NCI-H2029 treated with DMSO at 0.1 percent for 48 hours (cell line): ENCODE data around the gene IFITM1.
"Not testable (repeated sequence)": the region's sequence is repeated elsewhere in the genome, so short reads cannot be mapped to it uniquely, and the experiment has no call there.

Experiments
- DNase-seq: peaks from one replicate; lab custom pipeline; 2025; lab: John Stamatoyannopoulos, UW

IFITM1 gene

DNA sequence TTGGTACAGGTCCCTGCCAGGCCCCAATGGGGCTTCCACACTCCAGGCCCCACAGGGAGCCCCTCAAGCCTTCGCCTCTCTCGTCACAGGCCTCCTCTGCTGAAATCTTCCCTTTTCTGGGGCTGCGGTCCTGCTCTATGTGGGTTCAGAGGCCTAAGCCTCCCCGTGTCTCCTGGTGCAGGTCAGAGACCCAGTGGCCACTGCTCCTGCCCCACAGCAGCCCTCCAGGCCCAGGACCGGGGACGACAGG, 12.7 kb downstream of the IFITM1 start:
- DNase-seq, result no peak

DNA sequence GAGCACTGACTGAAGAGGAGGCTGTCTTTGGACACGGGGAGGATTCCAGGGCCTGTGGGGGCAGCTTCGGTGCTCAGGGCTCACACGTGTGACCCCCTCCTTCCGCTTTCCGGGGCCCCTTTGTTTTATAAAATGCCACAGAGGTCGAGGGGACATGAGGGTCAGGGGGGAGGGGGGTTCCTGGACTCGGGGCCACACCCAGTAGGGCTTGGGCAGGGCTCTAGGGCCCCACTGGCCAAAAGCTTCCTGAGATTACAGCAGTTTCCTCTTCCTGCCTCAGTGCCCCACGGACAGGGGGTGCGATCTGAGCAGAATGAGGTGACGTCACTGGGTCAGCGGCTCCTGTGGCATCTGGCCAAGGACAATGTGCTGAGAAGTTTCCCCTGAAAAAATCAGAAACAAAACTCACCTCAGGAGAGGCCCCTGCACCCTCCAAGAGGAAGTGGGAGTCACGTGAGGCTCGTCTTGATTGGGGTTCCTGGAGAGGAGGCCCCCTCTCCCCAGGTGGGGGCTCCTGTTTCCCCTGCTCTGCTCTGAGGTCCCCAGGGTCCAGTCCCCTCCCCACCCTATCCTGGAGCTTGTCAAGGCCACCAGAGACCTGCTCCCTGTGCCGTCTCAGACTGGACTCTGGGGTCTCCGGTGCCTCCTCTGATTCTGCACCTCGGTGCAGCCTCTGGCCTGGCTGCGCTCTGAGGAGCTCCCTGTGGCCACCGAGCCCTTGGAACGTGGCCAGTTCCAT, 13.2 kb downstream of the IFITM1 start:
- DNase-seq, result no peak

DNA sequence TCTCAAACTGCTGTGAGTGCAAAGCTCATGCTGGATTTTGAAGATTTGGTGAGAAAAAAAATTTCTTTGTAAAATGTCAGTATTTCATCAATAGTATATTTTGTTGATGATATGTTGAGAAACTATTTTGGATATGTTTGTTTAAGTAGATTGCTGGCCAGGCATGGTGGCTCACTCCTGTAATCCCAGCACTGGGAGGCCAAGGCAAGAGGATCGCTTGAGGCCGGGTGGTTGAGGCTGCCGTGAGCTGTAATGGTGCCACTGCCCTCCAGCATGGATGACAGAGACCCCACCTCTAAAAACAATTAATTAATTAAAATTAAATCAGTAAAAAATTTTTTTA, 13.7 kb downstream of the IFITM1 start:
- no peak for DNase-seq

DNA sequence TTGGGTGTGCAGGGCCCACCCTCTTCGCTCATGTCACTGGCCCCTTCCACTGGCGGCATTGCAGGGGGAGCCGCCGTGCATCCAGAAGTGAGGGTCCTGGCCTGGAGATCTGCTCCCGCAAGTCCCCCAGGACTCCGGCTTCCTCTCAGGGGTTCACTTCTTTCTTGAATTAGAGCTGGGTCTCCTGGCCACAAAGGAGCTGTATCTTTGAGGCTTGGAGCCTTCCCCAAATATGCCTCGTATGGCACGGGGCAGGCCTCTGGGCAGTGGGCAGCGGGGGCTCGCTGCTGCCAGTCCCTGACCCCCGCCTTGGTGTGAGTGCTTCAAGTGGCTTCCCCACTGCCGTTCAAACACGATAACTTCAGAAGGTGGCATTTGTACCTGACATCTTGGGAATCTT, 14.2 kb downstream of the IFITM1 start:
- DNase-seq, result no peak

DNA sequence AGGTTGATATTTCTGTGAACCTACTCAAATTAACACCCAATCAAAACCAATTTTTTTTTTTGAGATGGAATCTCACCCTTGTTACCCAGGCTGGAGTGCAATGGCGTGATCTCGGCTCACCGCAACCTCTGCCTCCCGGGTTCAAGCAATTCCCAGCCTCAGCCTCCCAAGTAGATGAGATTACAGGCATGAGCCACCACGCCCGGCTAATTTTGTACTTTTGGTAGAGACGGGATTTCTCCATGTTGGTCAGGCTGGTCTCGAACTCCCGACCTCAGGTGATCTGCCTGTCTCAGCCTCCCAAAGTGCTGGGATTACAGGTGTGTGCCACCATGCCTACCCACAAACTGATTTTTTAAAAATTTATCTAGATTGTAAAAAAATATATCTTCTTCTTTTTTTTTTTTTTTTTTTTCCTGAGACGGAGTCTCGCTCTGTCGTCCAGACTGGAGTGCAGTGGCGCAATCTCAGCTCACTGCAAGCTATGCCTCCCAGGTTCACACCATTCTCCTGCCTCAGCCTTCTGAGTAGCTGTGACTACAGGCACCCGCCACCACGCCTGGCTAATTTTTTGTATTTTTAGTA, 14.8 kb downstream of the IFITM1 start:
- DNase-seq, result not testable (repeated sequence)

DNA sequence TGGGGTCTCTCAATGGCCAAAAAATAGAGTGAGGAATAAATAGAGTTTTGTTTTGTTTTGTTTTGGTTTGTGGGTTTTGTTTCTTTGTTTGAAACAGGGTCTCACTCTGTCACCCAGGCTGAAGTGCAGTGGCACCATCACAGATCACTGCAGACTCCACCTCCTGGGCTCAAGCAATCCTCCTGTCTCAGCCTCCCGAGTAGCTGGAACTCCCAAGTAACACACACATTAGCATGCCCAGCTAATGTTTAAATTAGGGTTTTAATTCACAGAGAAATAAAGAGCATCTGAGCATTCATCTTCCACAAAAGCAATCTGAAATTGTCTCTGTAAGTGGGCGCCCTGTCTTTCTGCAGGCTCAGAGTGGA, 16.0 kb downstream of the IFITM1 start:
- no peak for DNase-seq

DNA sequence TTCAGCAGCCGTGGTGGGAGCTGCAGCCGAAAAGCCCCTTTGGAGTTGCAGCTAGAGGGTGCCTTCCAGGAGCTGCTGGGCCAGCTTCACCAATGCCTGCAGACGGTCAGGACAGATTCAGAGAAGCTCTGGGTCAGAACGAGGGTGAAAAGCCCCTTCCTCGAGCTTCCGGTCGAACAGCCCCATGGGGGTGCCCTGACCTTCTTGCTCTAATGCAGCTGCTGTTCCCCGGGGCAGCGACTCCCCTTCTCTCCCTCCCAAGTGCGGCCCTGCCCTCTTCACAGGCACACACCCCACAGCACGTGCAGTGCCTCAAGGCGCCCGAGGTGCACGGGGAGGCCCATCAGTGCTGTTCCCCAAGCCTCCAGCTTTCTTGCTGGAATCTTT, 16.5 kb downstream of the IFITM1 start:
- no peak for DNase-seq

DNA sequence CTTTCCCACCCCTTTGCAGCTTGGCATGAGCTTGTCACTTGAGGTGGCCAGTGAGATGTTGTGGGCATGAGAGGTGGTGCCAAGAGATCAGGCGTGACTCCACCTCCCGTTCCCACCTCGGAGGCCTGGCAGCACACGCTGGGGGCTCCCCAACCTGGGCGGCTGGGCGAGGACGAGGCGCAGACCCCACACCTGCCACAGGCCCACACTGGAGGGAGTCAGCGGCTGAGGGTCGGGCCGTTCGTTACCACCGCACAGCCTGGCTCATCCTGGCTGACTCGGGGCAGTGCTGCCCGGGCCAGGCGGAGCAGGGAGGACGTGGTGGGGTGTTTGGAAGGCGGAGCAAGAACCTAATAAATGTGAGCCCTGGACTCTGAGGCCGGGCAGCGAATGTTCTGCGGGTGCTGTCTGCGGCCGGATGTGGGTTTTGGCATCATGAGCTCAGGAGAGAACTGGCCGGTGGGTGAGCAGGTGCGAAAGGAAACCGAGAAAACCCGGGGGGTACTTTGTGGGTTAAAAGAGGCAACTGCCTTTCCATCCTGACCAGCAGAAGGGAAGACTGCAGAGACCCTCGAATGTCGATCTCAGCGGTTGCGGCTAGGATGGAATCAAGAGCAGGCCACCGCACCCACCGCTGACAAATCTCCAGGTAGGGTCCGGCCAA, 17.0 kb downstream of the IFITM1 start:
- DNase-seq, result no peak

DNA sequence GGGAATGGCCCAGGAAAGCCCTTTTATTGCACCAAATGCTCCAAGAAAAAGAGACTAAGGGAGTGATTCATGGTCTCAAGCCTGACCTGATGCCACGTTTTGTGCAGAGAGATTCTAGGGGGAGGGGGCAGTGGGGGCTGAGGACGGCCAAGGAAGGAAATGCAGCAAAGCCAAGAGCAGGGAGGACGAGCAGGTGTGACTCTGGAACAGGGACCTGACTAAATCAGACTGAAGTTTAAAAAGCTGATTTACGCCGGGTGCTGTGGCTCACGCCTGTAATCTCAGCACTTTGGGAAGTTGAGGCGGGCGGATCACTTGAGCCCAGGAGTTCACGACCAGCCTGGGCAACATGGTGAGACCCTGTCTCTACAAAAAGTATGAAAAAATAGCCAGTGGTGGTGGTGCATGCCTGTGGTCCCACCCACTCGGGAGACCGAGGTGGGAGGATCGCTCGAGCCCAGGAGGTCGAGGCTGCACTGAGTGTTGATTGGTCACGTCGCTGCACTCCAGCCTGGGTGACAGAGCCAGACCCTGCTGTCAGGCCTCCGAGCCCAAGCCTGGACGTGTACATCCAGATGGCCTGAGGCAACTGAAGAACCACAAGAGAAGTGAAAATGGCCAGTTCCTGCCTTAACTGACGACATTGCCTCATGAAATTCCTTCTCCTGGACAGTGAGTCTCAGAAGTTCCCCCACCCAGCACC, 17.7 kb downstream of the IFITM1 start:
- no peak for DNase-seq

DNA sequence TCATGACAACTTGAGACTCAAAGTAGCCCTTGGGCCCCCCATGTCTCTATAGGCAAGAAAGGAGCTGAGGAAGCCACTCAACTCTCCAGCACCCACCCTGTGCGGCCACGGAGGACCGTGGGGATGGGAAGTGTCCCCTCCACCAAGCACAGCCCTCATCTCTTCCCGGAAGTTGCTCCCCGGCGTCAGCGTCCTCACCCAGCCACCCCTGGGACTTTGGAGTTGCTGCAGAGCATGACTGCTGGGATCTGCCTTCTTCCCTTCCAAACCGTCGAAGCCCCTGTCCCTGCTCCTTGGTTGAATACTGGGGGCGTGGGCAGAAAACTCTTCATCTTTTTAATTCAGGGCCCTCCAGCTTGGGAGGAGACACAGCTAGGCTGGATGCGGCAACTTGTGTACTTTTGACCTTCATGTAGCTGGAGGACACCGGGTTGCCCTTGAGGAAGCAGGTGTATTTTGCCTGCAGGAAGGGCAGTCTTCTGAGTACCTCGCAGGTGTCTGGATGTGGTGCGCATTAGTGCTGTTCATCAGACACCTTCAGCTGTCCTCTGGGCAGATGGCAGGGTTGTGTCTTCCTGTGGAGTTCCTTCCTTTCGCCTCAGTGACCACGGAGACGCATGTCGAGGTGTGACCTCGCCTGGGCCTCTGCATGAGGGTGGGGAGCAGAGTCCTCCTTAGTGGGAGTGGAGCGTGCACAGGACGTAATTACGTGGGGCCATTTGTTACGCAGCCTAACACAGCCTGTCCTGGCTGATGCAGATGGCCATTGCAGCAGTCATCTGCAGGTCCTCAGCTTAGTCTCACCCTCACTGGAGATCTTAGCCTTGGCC, 19.0 kb downstream of the IFITM1 start:
- DNase-seq, result no peak

DNA sequence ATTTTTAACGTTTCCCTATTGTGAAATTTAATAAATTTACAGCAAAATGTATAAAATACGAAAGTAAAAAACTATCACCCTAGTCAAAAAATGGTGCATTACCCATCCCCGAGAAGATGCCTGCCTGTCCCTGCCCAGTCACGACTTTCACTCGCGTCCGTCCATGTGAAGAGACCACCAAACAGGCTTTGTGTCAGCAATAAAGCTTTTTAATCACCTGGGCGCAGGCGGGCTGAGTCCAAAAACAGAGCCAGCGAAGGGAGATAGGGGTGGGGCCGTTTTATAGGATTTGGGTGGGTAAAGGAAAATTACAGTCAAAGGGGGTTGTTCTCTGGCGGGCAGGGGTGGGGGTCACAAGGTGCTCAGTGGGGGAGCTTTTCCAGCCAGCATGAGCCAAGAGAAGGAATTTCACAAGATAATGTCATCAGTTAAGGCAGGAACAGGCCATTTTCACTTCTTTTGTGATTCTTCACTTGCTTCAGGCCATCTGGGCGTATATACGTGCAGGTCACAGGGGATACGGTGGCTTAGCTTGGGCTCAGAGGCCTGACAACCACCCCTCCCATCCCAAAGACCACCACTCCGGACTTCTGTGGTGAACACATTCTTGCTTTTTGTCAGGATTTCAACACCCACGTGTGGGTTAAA, 19.9 kb downstream of the IFITM1 start:
- DNase-seq, result not testable (repeated sequence)

DNA sequence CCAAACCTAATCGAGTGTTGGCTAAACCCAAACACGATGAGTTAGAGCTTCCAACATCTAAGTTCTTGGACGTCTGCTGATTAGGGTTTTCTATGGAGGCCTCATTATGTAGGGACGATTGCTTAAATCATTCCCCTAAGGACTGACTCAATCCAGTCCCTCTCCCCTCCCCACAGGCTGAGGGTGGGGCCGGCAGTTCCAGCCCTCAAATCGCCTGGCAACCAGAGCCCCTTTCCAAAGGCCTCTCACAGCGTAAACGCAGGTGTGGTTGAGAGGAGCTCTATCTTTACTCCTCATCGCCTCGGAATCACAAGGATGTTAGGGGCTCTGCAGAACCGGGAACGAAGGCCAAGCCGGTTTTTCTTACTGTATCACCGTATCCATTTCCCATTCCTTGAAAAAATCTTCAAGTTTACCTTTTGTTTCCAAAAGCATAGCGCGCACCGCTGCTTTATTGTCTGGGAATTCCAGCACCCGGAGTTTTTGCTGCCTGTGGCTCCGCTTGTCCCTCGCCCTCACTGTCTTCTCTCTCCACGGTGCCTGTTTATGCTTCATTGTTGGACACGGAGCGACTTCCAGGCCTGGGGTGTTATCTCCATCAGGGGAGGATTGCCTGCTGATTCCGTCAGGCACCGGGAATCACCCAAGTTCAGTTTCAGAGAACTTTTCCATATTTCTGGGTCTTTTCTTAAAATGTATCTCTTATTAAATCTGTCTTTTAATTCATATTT, 20.6 kb downstream of the IFITM1 start:
- no peak for DNase-seq

DNA sequence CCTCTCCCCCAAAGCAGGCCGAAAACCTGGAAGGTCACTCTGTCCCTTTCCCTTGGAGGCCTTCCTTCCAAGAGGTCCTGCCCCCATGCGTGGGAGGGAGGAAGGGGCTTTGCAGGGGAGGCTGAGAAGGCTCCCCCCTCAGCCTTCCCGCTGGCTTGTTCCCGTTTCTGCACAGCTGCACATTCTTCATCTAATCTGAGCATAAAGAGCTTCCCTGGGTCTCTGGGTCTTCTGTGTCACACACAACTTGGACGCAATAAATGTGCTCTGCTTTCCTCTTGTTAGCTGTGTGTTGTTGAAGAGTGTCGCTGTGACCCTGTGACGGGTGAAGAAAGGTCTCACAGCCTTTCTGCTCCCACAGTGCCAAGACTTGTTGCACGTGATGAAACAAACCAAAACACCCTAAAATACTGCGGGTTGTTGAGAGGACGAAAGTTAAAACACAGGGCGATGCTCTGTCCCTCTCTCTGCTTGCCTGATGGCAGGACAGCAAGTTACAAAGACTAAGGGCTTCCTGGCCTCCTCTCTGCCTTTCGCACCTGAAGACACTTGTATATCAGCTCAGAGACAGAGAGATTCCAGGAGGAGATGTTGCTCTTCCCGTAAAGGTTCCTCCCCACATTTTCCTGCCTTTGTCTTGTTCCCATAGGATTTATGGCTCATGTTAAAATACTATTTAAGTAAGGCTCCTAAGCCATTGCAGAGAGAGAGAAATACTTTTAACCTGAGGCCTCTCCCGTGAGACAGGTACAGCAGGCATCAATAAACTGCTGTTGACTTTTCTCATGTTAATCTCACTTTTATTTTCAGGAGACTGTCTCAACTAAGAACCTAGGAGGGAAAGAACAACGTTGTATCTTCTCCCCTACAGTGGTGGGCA, 22.2 kb downstream of the IFITM1 start:
- DNase-seq, result no peak

DNA sequence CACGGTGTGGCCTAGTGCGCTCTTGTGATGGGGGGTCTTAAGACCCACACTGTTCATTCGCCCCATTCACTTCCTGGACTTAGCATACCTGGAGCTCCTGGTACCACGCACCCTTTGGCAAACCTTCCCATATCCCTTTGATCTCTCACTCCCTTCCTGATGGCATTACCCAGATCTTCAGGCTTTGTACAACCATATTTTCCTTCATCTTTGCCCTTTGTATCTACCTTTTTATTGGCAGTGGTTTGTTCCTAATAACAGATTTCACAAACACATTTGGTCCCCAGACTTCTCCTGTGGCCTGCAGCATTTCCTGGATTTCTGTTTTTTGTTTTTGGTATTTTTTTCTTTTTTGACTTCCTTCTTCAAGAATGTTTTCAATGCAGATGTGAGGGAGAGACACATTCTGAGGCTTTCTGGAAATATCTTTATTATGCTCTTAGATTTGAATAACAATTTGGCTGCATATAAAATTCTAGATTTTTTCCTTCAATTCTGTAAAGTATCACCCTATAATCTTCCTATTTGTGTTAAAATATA, 22.9 kb downstream of the IFITM1 start:
- no peak for DNase-seq

DNA sequence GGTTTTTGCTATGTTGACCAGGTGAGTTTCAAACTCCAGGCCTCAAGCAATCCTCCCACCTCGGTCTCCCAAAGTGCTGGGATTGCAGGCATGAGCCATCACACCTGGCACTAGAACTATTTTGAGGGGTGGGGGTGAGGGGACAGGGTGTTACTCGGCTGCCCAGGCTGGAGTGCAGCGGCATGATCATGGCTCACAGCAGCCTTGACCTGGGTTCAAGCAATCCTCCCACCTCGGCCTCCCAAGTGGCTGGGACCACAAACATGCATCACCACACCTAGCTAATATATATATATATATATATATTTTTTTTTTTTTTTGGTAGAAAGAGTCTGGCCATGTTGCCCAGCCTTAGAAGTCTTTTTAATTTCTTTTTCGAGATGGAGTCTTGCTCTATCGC, 23.9 kb downstream of the IFITM1 start:
- DNase-seq, result no peak

DNA sequence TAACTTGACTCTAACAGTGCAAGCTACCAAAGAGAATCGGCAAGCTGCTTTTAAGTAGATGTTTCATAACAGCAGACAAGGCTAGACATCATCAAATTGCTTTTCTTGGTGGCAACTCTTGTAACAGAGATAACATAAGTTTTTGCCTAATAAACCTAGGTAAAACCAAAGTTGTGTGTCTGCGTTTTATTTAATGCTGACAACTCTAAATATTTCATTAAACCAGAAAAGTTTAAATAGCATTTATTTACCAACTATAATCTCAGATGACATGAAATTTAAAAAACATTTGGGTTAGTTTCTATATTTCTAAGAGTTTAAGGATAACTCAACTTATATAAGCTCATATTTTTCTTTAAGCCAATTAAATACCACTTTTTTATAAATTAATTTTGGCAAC, 26.1 kb downstream of the IFITM1 start:
- no peak for DNase-seq

DNA sequence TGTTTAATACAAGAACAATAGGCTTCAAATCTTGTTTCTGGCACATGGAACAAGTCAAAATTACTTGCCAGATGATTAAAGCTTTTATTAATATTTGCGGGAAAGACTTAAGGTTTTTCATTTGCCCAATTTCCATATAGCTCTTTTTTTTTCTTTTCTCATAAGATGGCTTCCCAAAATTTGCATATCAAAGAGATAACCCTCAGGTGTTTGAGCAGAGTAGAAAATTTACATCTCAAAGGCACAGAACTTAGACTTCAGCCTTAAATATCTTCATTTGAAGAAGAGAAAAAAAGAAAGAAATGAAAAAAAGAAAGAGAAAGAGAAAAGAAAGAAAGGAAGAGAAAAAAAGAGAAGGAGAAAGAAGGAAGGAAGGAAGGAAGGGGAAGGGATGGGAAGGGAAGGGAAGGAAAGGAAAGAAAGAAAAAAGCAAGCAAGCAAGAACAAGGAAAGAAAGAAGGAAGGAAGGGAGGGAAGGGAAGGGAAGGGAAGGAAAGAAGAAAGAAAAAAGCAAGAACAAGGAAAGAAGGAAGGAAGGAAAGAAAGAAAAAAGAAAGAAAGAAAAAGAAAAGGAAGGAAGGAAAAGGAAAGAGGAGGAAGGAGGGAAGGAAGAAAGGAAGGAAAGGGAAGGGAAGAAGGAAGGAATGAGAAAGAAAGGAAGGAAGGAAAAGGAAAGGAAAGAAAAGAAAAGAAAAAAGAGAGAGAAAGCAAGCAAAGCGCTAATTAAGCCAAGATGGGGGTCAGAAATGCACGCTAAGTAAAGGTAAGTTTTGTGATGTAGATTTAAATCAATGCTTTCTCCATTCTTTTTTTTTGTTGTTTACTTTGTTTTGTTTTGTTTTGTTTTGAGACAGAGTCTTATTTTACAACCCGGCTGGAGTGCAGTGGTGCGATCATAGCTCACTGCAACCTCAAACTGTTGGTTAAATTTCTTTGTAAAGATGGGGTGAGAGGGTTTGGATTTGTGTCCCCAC, 27.0 kb downstream of the IFITM1 start:
- DNase-seq, result no peak

DNA sequence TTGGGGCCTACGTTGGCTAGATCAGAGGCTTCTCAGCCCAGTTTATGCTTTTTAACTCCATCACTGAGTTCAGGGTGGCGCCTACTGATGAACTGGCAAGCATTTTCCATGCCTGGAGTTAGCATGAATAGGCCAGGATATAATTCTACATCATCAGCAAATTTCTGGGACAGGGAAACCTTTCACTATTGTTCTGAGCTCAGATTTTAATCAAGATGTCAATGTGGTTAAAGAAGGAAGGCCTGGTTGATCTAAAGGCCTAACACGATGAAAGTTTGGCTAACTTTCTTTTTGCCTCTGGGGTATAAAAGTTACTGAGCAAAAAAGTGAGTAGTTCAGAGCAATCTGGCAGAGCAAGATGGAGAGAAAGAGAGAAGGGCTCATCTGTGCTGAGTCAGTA, 28.5 kb downstream of the IFITM1 start:
- no peak for DNase-seq
